IMR-90 (cell line): Measurements from ENCODE around the gene IRAK3. TPM values are rescaled to one million over a fixed set of nuclear protein-coding genes. Genes with fewer than 3 reads are reported as not detected.

Experiments used
- ATAC-seq: fragments of 200-7000 bp; cut with Tn5 transposase; 2 replicates; pipeline ENCODE4 v1.9.1; 2020; ENCODE audit warnings: low read depth, mild to moderate bottlenecking, moderate library complexity
- BruUV-seq: library from RNA; stranded (reverse); fragments of 400-500 nt; replicated peaks from 2 replicates; lab custom pipeline; 2021; lab: Mats Ljungman, UMichigan
- CTCF ChIA-PET: fragments of 300-600 bp; formaldehyde crosslinking; extraction: SDS; loops from one replicate; lab custom pipeline; 2021; ENCODE audit warnings: antibody characterized with exemption; lab: Yijun Ruan, JAX
- POLR2A ChIA-PET: fragments of 300-600 bp; sonication (Branson Sonifier 250); formaldehyde crosslinking; loops from one replicate; lab custom pipeline; 2022; ENCODE audit warnings: antibody characterized with exemption; ENCODE audit not compliant: unreplicated experiment; lab: Charles Lee
- DNase-seq: peaks from one replicate; pipeline ENCODE4 v3.0.0; 2013
- H2AFZ ChIP-seq: replicated peaks from 2 replicates; pipeline ENCODE3; 2013; ENCODE audit warnings: low read length, mild to moderate bottlenecking; ENCODE audit not compliant: poor library complexity
- H2AK5ac ChIP-seq: 2 replicates; pipeline ENCODE4 v1.6.1; 2013; ENCODE audit warnings: low read depth, low read length, inconsistent platforms
- H2AK9ac ChIP-seq: replicated peaks from 2 replicates; pipeline ENCODE3; 2013; ENCODE audit warnings: mild to moderate bottlenecking, low read depth, low read length, moderate library complexity; ENCODE audit not compliant: poor library complexity
- H2BK120ac ChIP-seq: 2 replicates; pipeline ENCODE4 v1.6.1; 2013; ENCODE audit warnings: low read depth, low read length, inconsistent platforms
- H2BK15ac ChIP-seq: 3 replicates; pipeline ENCODE4 v1.6.1; 2013; ENCODE audit warnings: low read depth, low read length, inconsistent platforms
- H2BK20ac ChIP-seq: 2 replicates; pipeline ENCODE4 v1.6.1; 2013; ENCODE audit warnings: low read depth, mild to moderate bottlenecking, inconsistent platforms, low read length, moderate library complexity
- H2BK5ac ChIP-seq: 2 replicates; pipeline ENCODE4 v1.6.1; 2013; ENCODE audit warnings: mild to moderate bottlenecking, low read depth, low read length, inconsistent platforms; ENCODE audit not compliant: poor library complexity, severe bottlenecking
- H3K14ac ChIP-seq: replicated peaks from 2 replicates; pipeline ENCODE4 v1.6.1; 2013; ENCODE audit warnings: low read depth, low read length, inconsistent platforms
- H3K18ac ChIP-seq: 2 replicates; pipeline ENCODE4 v1.6.1; 2013; ENCODE audit warnings: low read depth, low read length, control low read depth
- H3K23ac ChIP-seq: 2 replicates; pipeline ENCODE4 v1.6.1; 2013; ENCODE audit warnings: low read depth, low read length, inconsistent platforms
- H3K27ac ChIP-seq: 2 replicates; pipeline ENCODE4 v1.5.1; 2013; ENCODE audit warnings: mild to moderate bottlenecking, control low read depth, low read length; ENCODE audit not compliant: insufficient read depth
- H3K27me3 ChIP-seq: 2 replicates; pipeline ENCODE4 v1.6.1; 2013; ENCODE audit warnings: low read length; ENCODE audit not compliant: control insufficient read depth, insufficient read depth
- H3K36me3 ChIP-seq: 2 replicates; pipeline ENCODE4 v1.6.1; 2013; ENCODE audit warnings: low read length, mixed read lengths; ENCODE audit not compliant: control insufficient read depth, insufficient read depth
- H3K4ac ChIP-seq: 2 replicates; pipeline ENCODE4 v1.6.1; 2013; ENCODE audit warnings: low read depth, low read length, inconsistent platforms
- H3K4me1 ChIP-seq: 2 replicates; pipeline ENCODE4 v1.6.1; 2013; ENCODE audit warnings: low read length, mixed read lengths; ENCODE audit not compliant: control insufficient read depth, insufficient read depth
- H3K4me2 ChIP-seq: 2 replicates; pipeline ENCODE4 v1.6.1; 2013; ENCODE audit warnings: low read depth, mild to moderate bottlenecking, control low read depth, low read length, moderate library complexity
- H3K4me3 ChIP-seq: 2 replicates; pipeline ENCODE4 v1.5.1; 2013; ENCODE audit warnings: low read depth, mild to moderate bottlenecking, control low read depth, low read length, moderate library complexity; ENCODE audit not compliant: insufficient read depth
- H3K56ac ChIP-seq: 2 replicates; pipeline ENCODE4 v1.6.1; 2013; ENCODE audit warnings: low read length, inconsistent platforms; ENCODE audit not compliant: insufficient read depth; ENCODE audit errors: extremely low read depth
- H3K79me1 ChIP-seq, 2 experiments: 2 replicates each; pipeline ENCODE4 v1.6.1; 2013; ENCODE audit warnings: low read length in 2 of 2, inconsistent platforms in 1 of 2, low read depth in 1 of 2
- H3K9ac ChIP-seq: 2 replicates; pipeline ENCODE4 v1.6.1; 2013; ENCODE audit warnings: low read depth, low read length, control low read depth
- H3K9me1 ChIP-seq: 2 replicates; pipeline ENCODE4 v1.6.1; 2013; ENCODE audit warnings: low read length, inconsistent platforms; ENCODE audit not compliant: insufficient read depth
- H3K9me3 ChIP-seq: 2 replicates; pipeline ENCODE4 v1.6.1; 2013; ENCODE audit warnings: low read length; ENCODE audit not compliant: control insufficient read depth, insufficient read depth
- H4K20me1 ChIP-seq: 2 replicates; pipeline ENCODE4 v1.6.1; 2013; ENCODE audit warnings: low read length, inconsistent platforms; ENCODE audit not compliant: insufficient read depth
- H4K5ac ChIP-seq: 2 replicates; pipeline ENCODE4 v1.6.1; 2013; ENCODE audit warnings: mild to moderate bottlenecking, low read depth, low read length, control low read depth
- H4K8ac ChIP-seq, 2 experiments: 2 replicates each; pipeline ENCODE4 v1.6.1; 2013; ENCODE audit warnings: low read depth in 2 of 2, low read length in 2 of 2, control low read depth in 1 of 2, inconsistent platforms in 1 of 2
- H4K91ac ChIP-seq: 2 replicates; pipeline ENCODE4 v1.6.1; 2013; ENCODE audit warnings: low read depth, low read length, inconsistent platforms; ENCODE audit not compliant: insufficient read depth
- BHLHE40 ChIP-seq: fragments of 150-350 bp; IDR thresholded peaks from 2 replicates; pipeline ENCODE4 v1.6.1; 2016; ENCODE audit warnings: mild to moderate bottlenecking, low read depth, low read length
- CEBPB ChIP-seq: IDR thresholded peaks from 2 replicates; pipeline ENCODE4 v1.6.1; 2012; ENCODE audit warnings: low read depth, low read length, improper control_type of control experiment
- CHD1 ChIP-seq: IDR thresholded peaks from 2 replicates; pipeline ENCODE4 v1.6.1; 2012; ENCODE audit warnings: low read depth, low read length, improper control_type of control experiment
- CTCF ChIP-seq: conservative IDR thresholded peaks from 2 replicates; pipeline ENCODE4 v1.5.1; 2012; ENCODE audit warnings: mild to moderate bottlenecking, low read depth, low read length, improper control_type of control experiment
- ELK1 ChIP-seq: fragments of 150-350 bp; IDR thresholded peaks from 2 replicates; pipeline ENCODE4 v1.6.1; 2016; ENCODE audit warnings: low read depth, mild to moderate bottlenecking, low read length, moderate library complexity, borderline replicate concordance
- FOS ChIP-seq: fragments of 150-350 bp; IDR thresholded peaks from 2 replicates; pipeline ENCODE4 v1.6.1; 2016; ENCODE audit warnings: low read depth, low read length
- MAFK ChIP-seq: IDR thresholded peaks from 2 replicates; pipeline ENCODE4 v1.6.1; 2012; ENCODE audit warnings: low read depth, low read length, improper control_type of control experiment
- MAZ ChIP-seq: IDR thresholded peaks from 2 replicates; pipeline ENCODE4 v1.6.1; 2012; ENCODE audit warnings: low read depth, mild to moderate bottlenecking, low read length, improper control_type of control experiment, moderate library complexity, borderline replicate concordance
- MXI1 ChIP-seq: IDR thresholded peaks from 2 replicates; pipeline ENCODE4 v1.6.1; 2012; ENCODE audit warnings: low read depth, mild to moderate bottlenecking, low read length, moderate library complexity, borderline replicate concordance
- NFE2L2 ChIP-seq: fragments of 150-350 bp; IDR thresholded peaks from 2 replicates; pipeline ENCODE4 v1.6.1; 2016; ENCODE audit warnings: low read depth, mild to moderate bottlenecking, low read length
- POLR2A ChIP-seq: IDR thresholded peaks from 2 replicates; pipeline ENCODE4 v1.6.1; 2012; ENCODE audit warnings: mild to moderate bottlenecking, low read depth, low read length
- RAD21 ChIP-seq: IDR thresholded peaks from 2 replicates; pipeline ENCODE4 v1.6.1; 2012; ENCODE audit warnings: low read length, improper control_type of control experiment
- RCOR1 ChIP-seq: IDR thresholded peaks from 2 replicates; pipeline ENCODE4 v1.6.1; 2012; ENCODE audit warnings: mild to moderate bottlenecking, low read length, improper control_type of control experiment; ENCODE audit not compliant: insufficient replicate concordance
- RFX5 ChIP-seq: IDR thresholded peaks from 2 replicates; pipeline ENCODE4 v1.8.0; 2012; ENCODE audit warnings: low read depth, mild to moderate bottlenecking, low read length, moderate library complexity
- SMC3 ChIP-seq: fragments of 150-350 bp; IDR thresholded peaks from 2 replicates; pipeline ENCODE4 v1.6.1; 2016; ENCODE audit warnings: low read depth, mild to moderate bottlenecking, antibody characterized with exemption, low read length, moderate library complexity
- USF2 ChIP-seq: fragments of 150-350 bp; IDR thresholded peaks from 2 replicates; pipeline ENCODE4 v1.6.1; 2017; ENCODE audit warnings: mild to moderate bottlenecking, antibody characterized with exemption, low read length, low read depth
- WGBS, 2 experiments: methylation state at CpG; one replicate each; pipeline versions ENCODE4 v1.1.5 to v1.1.7; 2013; ENCODE audit warnings: missing lambda C conversion rate in 2 of 2; ENCODE audit not compliant: insufficient read length in 1 of 2; ENCODE audit errors: extremely low coverage in 2 of 2; 5-methylcytosine and 5-hydroxymethylcytosine counted together
- dilution Hi-C: fragments of 300-500 bp; cut with HindIII; formaldehyde crosslinking; loops from one replicate; pipeline ENCODE4 v1.14.3; 2018; ENCODE audit warnings: low sequenced_read_pairs; ENCODE audit not compliant: unreplicated experiment
- in situ Hi-C: fragments of 300-500 bp; cut with MboI; formaldehyde crosslinking; loops from 3 replicates; pipeline ENCODE4 v1.14.3; 2019; ENCODE audit warnings: low sequenced_read_pairs, inconsistent platforms, mixed read lengths
- intact Hi-C: fragments of 100-400 bp; cut with micrococcal nuclease; formaldehyde crosslinking; loops from 2 replicates; pipeline ENCODE4 v1.10.0; 2022
- polyA plus RNA-seq, 3 experiments: library from polyadenylated mRNA; depleted of rRNA; stranded (reverse); fragments of >200 nt; gene quantifications; 2 replicates each; pipeline ENCODE4 v1.2.3, GENCODE V29; 2012; ENCODE audit warnings: low replicate concordance in 1 of 3
- total RNA-seq: library from RNA; depleted of rRNA; stranded (reverse); fragments of >200 nt; gene quantifications from 2 replicates; pipeline ENCODE4 v1.2.3, GENCODE V29; 2012

IRAK3 gene
- total and polyA plus RNA-seq, 2 of the 4 experiments (the other 2 are of a cell fraction), result 0.53 to 0.72 TPM

GRCh38 chr12:66156654-66157053 is 32.4 kb upstream of the IRAK3 start:
- DNase-seq (peak; percentile 18), ATAC-seq (no peak)
- H2BK15ac ChIP-seq, result no peak overlapping the region
- dilution Hi-C loops, result no loop called here
- H3K4me3 ChIP-seq, result no peak overlapping the region
- H2AK5ac ChIP-seq, result no peak overlapping the region
- no peaks in the 10 kb centered on the region; the same call in 1 of the 2 replicates for H4K20me1 ChIP-seq
- peaks cover 30 to 49% of the 10 kb centered on the region in 2 experiments for H3K79me1 ChIP-seq
- intact Hi-C loops, result loop anchor here (10.0 kb wide), 1 partner anchor 1932 kb away; the partner anchor contains the start of gene KICS2
- H3K27me3 ChIP-seq, result no peaks in the 10 kb centered on the region
- peaks cover 3% of the 10 kb centered on the region for H3K36me3 ChIP-seq
- H4K5ac ChIP-seq, result no peak overlapping the region
- WGBS, 2 experiments, result no CpG with 5 or more reads among the region's 2 CpGs
- H3K9me3 ChIP-seq, result no peaks in the 10 kb centered on the region; the same call in 1 of the 2 replicates
- H2BK120ac ChIP-seq, result no peak overlapping the region
- H3K14ac ChIP-seq, result no peak overlapping the region
- BruUV-seq, result no TSS peak
- H3K27ac ChIP-seq, result no peak overlapping the region
- no peak overlapping the region for H4K91ac ChIP-seq
- H3K9ac ChIP-seq, result no peak overlapping the region
- H3K9me1 ChIP-seq, result 0 out of 2 replicates have a peak, but pooled peaks cover 3% of the 10 kb centered on the region
- in situ Hi-C loops, result loop anchor here (25.0 kb wide), 1 partner anchor 256 kb away; no protein-coding TSS in a partner anchor
- no peak overlapping the region for H3K4me2 ChIP-seq
- no peak overlapping the region for H3K23ac ChIP-seq
- H4K8ac ChIP-seq, result no peak overlapping the region
- H2AFZ ChIP-seq, result no peak overlapping the region
- H3K18ac ChIP-seq, result no peak overlapping the region
- H3K4ac ChIP-seq, result no peak overlapping the region
- ChIA-PET CTCF (no interaction called here), POLR2A (no interaction called here)
- TF ChIP-seq MAFK (no peak), BHLHE40 (no peak), SMC3 (no peak), USF2 (no peak), ELK1 (no peak), MXI1 (no peak), RFX5 (no peak), POLR2A (no peak), FOS (no peak), CEBPB (no peak), RAD21 (no peak), CHD1 (no peak), NFE2L2 (no peak), CTCF (no peak), RCOR1 (no peak), MAZ (no peak)
- no peak overlapping the region for H2BK5ac ChIP-seq
- H2BK20ac ChIP-seq, result no peak overlapping the region
- H2AK9ac ChIP-seq, result no peak overlapping the region
- H3K4me1 ChIP-seq, result no peaks in the 10 kb centered on the region
- no peak overlapping the region for H3K56ac ChIP-seq
